MM.1S (cell line): ENCODE data around the gene CFAP46.
"Not testable (repeated sequence)": the region's sequence is repeated elsewhere in the genome, so short reads cannot be mapped to it uniquely, and the experiment has no call there.

Experiments used
- DNase-seq: peaks from one replicate; pipeline ENCODE4 v3.0.0-alpha.2; 2015
- H2AFZ ChIP-seq: fragments of 300-600 bp; sonication (generic); 2 replicates; pipeline ENCODE4 v1.6.0; 2016; ENCODE audit warnings: antibody characterized with exemption, low read length
- H3F3A ChIP-seq: fragments of 300-600 bp; sonication (generic); 2 replicates; pipeline ENCODE4 v1.6.1; 2016; ENCODE audit warnings: mild to moderate bottlenecking, antibody characterized with exemption, low read length, moderate library complexity, mixed read lengths; ENCODE audit not compliant: insufficient read depth
- H3K27ac ChIP-seq: fragments of 300-600 bp; sonication (generic); 2 replicates; pipeline ENCODE4 v1.5.1; 2016; ENCODE audit warnings: mild to moderate bottlenecking, low read length
- H3K27me3 ChIP-seq: fragments of 300-600 bp; sonication (generic); replicated peaks from 2 replicates; pipeline ENCODE4 v1.6.0; 2016; ENCODE audit warnings: low read length; ENCODE audit not compliant: insufficient read depth
- H3K36me3 ChIP-seq: fragments of 300-600 bp; sonication (generic); replicated peaks from 2 replicates; pipeline ENCODE4 v1.6.1; 2016; ENCODE audit warnings: mild to moderate bottlenecking, low read length, mixed read lengths; ENCODE audit not compliant: insufficient read depth
- H3K4me1 ChIP-seq: fragments of 300-600 bp; sonication (generic); 2 replicates; pipeline ENCODE4 v1.6.1; 2016; ENCODE audit warnings: low read length, mixed read lengths
- H3K4me2 ChIP-seq: fragments of 300-600 bp; sonication (generic); 2 replicates; pipeline ENCODE4 v1.6.0; 2016; ENCODE audit warnings: low read depth, low read length
- H3K4me3 ChIP-seq: fragments of 300-600 bp; sonication (generic); 2 replicates; pipeline ENCODE4 v1.5.1; 2016; ENCODE audit warnings: low read length, mixed read lengths
- H3K79me2 ChIP-seq: fragments of 300-600 bp; sonication (generic); 2 replicates; pipeline ENCODE4 v1.6.1; 2016; ENCODE audit warnings: mixed run types, low read length, mixed read lengths
- H3K9ac ChIP-seq: fragments of 300-600 bp; sonication (generic); 2 replicates; pipeline ENCODE4 v1.6.1; 2016; ENCODE audit warnings: low read length, mixed read lengths
- H3K9me2 ChIP-seq: fragments of 300-600 bp; sonication (generic); replicated peaks from 2 replicates; pipeline ENCODE4 v1.6.1; 2016; ENCODE audit warnings: mild to moderate bottlenecking, low read length, mixed read lengths; ENCODE audit not compliant: insufficient read depth
- H3K9me3 ChIP-seq: fragments of 300-600 bp; sonication (generic); replicated peaks from 2 replicates; pipeline ENCODE4 v1.6.1; 2016; ENCODE audit warnings: mild to moderate bottlenecking, low read length, mixed read lengths; ENCODE audit not compliant: insufficient read depth
- H4K20me1 ChIP-seq: fragments of 300-600 bp; sonication (generic); 2 replicates; pipeline ENCODE4 v1.6.1; 2016; ENCODE audit warnings: mild to moderate bottlenecking, low read length, moderate library complexity, mixed read lengths; ENCODE audit not compliant: insufficient read depth
- CTCF ChIP-seq: fragments of 300-600 bp; sonication (generic); IDR thresholded peaks from 2 replicates; pipeline ENCODE4 v1.5.1; 2016; ENCODE audit warnings: antibody characterized with exemption, low read length, mixed read lengths
- EZH2 ChIP-seq: fragments of 300-600 bp; sonication (generic); optimal IDR thresholded peaks from 2 replicates; pipeline ENCODE3; 2017; ENCODE audit warnings: low read depth, mild to moderate bottlenecking, antibody characterized with exemption, low read length, mixed read lengths
- EZH2phosphoT487 ChIP-seq: fragments of 300-600 bp; sonication (generic); IDR thresholded peaks from 2 replicates; pipeline ENCODE4 v1.6.1; 2018; ENCODE audit warnings: antibody characterized with exemption, low read length

The CFAP46 gene

DNA sequence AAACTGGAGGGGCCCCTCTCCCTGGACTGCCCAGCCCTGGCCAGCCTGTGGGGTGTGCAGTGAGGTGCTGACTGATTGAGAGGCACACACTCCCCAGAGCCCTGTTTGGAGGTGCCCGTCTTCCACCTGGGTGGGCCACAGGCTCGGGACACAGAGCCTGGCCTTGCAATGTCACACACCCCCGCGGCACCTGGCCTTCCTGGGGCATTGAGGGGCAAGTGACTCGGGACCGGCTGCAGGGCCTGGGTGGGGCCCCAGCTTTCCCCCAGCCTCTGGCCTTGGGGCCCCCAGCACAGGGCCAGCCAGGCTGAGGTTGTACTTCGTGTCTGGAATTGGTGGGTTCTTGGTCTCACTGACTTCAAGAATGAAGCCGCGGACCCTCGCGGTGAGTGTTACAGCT, 142.5 kb downstream of the CFAP46 start:
- no peak overlapping the region for H3K4me3 ChIP-seq
- no peaks in the 10 kb centered on the region for H3K4me1 ChIP-seq
- no peak for DNase-seq
- H3K9me3 ChIP-seq: no peaks in the 10 kb centered on the region
- no peaks in the 10 kb centered on the region for H3F3A ChIP-seq
- no peaks in the 10 kb centered on the region for H3K36me3 ChIP-seq
- TF ChIP-seq EZH2 (no peak), CTCF (no peak), EZH2phosphoT487 (no peak)
- peaks cover 26% of the 10 kb centered on the region for H3K27me3 ChIP-seq
- H3K79me2 ChIP-seq: no peaks in the 10 kb centered on the region
- H3K4me2 ChIP-seq: no peak overlapping the region
- H2AFZ ChIP-seq: no peak overlapping the region
- no peak overlapping the region for H3K9ac ChIP-seq
- no peak overlapping the region for H3K27ac ChIP-seq
- no peaks in the 10 kb centered on the region for H4K20me1 ChIP-seq
- no peaks in the 10 kb centered on the region for H3K9me2 ChIP-seq

DNA sequence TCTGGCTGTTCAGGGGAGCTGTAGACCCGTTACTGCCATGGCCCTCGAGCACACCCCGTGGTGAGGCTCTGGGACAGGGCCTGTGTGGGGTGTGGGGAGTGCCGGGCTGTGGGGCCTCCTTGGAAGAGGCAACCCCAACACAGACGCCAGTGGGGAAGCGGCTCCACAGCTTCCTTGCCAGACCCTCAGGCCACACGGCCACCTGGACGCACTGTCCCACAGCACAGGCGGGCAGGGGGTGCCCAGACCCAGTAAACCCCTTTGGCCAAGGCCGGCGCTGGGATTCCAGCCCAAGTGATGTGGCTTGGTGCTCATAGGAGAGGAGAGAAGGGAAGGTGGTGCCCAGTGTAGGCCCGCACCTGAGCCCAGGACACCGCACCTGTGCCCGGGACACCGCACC, 143.5 kb downstream of the CFAP46 start:
- no peaks in the 10 kb centered on the region for H3K9me2 ChIP-seq
- no peak overlapping the region for H3K9ac ChIP-seq
- no peaks in the 10 kb centered on the region for H3K4me1 ChIP-seq
- no peaks in the 10 kb centered on the region for H3K79me2 ChIP-seq
- no peak overlapping the region for H3K4me2 ChIP-seq
- no peaks in the 10 kb centered on the region for H3F3A ChIP-seq
- no peak overlapping the region for H3K4me3 ChIP-seq
- H4K20me1 ChIP-seq: no peaks in the 10 kb centered on the region
- no peak for DNase-seq
- no peak overlapping the region for H3K27ac ChIP-seq
- TF ChIP-seq EZH2 (no peak), CTCF (no peak), EZH2phosphoT487 (no peak)
- no peaks in the 10 kb centered on the region for H3K36me3 ChIP-seq
- H3K9me3 ChIP-seq: no peaks in the 10 kb centered on the region
- peaks cover 20% of the 10 kb centered on the region for H3K27me3 ChIP-seq
- no peak overlapping the region for H2AFZ ChIP-seq

- Histone ChIP-seq H3K36me3 (no peaks in the 10 kb centered on the region), H3K27ac (no peak overlapping the region), H4K20me1 (no peaks in the 10 kb centered on the region), H3K27me3 (peaks cover 20% of the 10 kb centered on the region), H3F3A (no peaks in the 10 kb centered on the region), H2AFZ (no peak overlapping the region), H3K4me2 (no peak overlapping the region), H3K9me3 (no peaks in the 10 kb centered on the region), H3K79me2 (no peaks in the 10 kb centered on the region), H3K4me1 (no peaks in the 10 kb centered on the region), H3K9ac (no peak overlapping the region), H3K4me3 (no peak overlapping the region), H3K9me2 (no peaks in the 10 kb centered on the region)
- TF ChIP-seq CTCF (no peak), EZH2phosphoT487 (no peak), EZH2 (no peak)
- DNase-seq: no peak
Measured at GRCh38 chr10:132798403-132798802, 144.0 kb downstream of the CFAP46 start.

GRCh38 chr10:132797986-132798385, 144.4 kb downstream of the CFAP46 start:
- not testable (repeated sequence) for H3F3A ChIP-seq, H4K20me1 ChIP-seq, H3K79me2 ChIP-seq, H3K4me2 ChIP-seq, H2AFZ ChIP-seq, H3K4me1 ChIP-seq, H3K9ac ChIP-seq, DNase-seq, H3K9me2 ChIP-seq, H3K4me3 ChIP-seq, H3K9me3 ChIP-seq, H3K36me3 ChIP-seq, H3K27ac ChIP-seq
- H3K27me3 ChIP-seq: peaks cover 20% of the 10 kb centered on the region
